Stomach (tissue), 9 donors: Measurements from ENCODE around the gene ERLEC1. TPM values are rescaled to one million over a fixed set of nuclear protein-coding genes. Genes with fewer than 3 reads are reported as not detected.

Experiments
- DNase-seq, 2 donors: peaks; one replicate each; pipeline versions ENCODE4 v3.0.0 to v3.0.0-alpha.2; 2013 to 2019
- H3K27ac ChIP-seq, 5 donors: fragments of 200-600 bp in 4 of 5; sonication (generic) in 4 of 5; one replicate each; pipeline ENCODE4 v1.5.1; 2013 to 2019; ENCODE audit warnings: mild to moderate bottlenecking in 1 of 5, moderate library complexity in 1 of 5
- H3K27me3 ChIP-seq, 3 donors: fragments of 200-600 bp; sonication (generic); one replicate each; pipeline ENCODE4 v1.5.1; 2017 to 2019; ENCODE audit warnings: mixed run types in 1 of 3
- H3K36me3 ChIP-seq, 4 donors: fragments of 200-600 bp; sonication (generic); 1 replicate in 3 of 4; 2 replicates in 1 of 4; pipeline ENCODE4 v1.5.1; 2016 to 2019
- H3K4me1 ChIP-seq, 4 donors: fragments of 200-600 bp; sonication (generic); one replicate each; pipeline ENCODE4 v1.5.1; 2016 to 2019
- H3K4me3 ChIP-seq, 4 donors: fragments of 200-600 bp; sonication (generic) in 3 of 4; one replicate each; pipeline ENCODE4 v1.5.1; 2016 to 2019; ENCODE audit warnings: mild to moderate bottlenecking in 1 of 4
- H3K9me3 ChIP-seq, 4 donors: fragments of 200-600 bp; sonication (generic); one replicate each; pipeline ENCODE4 v1.5.1; 2016 to 2019
- CTCF ChIP-seq, 7 experiments: fragments of 450-650 bp in 4 of 7; fragments of 200-600 bp in 3 of 7; sonication (generic) in 3 of 7; IDR thresholded peaks; one replicate each; pipeline ENCODE4 v1.5.1; 2016 to 2019; ENCODE audit warnings: antibody characterized with exemption in 7 of 7, control low read depth in 2 of 7, mild to moderate bottlenecking in 1 of 7
- EP300 ChIP-seq: sonication (generic); formaldehyde crosslinking; IDR thresholded peaks from one replicate; pipeline ENCODE4 v1.6.1; 2017; ENCODE audit warnings: antibody characterized with exemption
- POLR2A ChIP-seq, 4 donors: fragments of 450-650 bp; IDR thresholded peaks; one replicate each; pipeline ENCODE4 v1.6.1; 2016; ENCODE audit warnings: antibody characterized with exemption in 4 of 4, control low read depth in 2 of 4, mild to moderate bottlenecking in 1 of 4, moderate library complexity in 1 of 4
- POLR2AphosphoS5 ChIP-seq, 3 donors: sonication (generic); formaldehyde crosslinking; IDR thresholded peaks; one replicate each; pipeline ENCODE4 v1.6.1; 2016; ENCODE audit warnings: antibody characterized with exemption in 3 of 3
- WGBS, 5 donors: extraction: QIAGEN DNeasy Blood & Tissue Kit in 3 of 5; methylation state at CpG; one replicate each; pipeline versions ENCODE4 v1.1.5 to v1.1.7; 2013 to 2018; 5-methylcytosine and 5-hydroxymethylcytosine counted together
- intact Hi-C: fragments of 100-400 bp; cut with DNase I; formaldehyde crosslinking; loops from one replicate; pipeline ENCODE4 v1.15.1; 2023; ENCODE audit warnings: low total_unique reads
- polyA plus RNA-seq, 3 donors: library from polyadenylated mRNA; stranded (reverse); fragments of 200-250 nt; gene quantifications; one replicate each; pipeline ENCODE4 v1.2.3, GENCODE V29; 2013
- total RNA-seq, 5 donors: library from RNA; depleted of rRNA; stranded (reverse); fragments of >200 nt; gene quantifications; one replicate each; pipeline versions ENCODE4 v1.1.0 to v1.2.3, GENCODE V29; 2014 to 2016
- donor health status: healthy with polysubstance abuse.
- donor health status: Bipolar disorder and iron deficiency.
- donor health status: healthy.

Gene ERLEC1
- total and polyA plus RNA-seq, 8 donors = 7.0 to 225 (median 32.5) TPM

- WGBS, 5 donors = 2 to 3% (median 2%) methylated on average over 17 of the region's 17 CpGs
- DNase-seq = peak in 1 of 2 donors; percentile 35
- intact Hi-C loops = no loop called here
Observed at GRCh38 chr2:53787614-53788289, 908 bp downstream of the ERLEC1 start.

GRCh38 chr2:53793261-53793660, 6.4 kb downstream of the ERLEC1 start:
- Histone ChIP-seq H3K27ac (no peak overlapping the region), H3K4me3 (no peak overlapping the region), H3K36me3 (peaks cover 20 to 43% (median 40%) of the 10 kb centered on the region in 4 donors), H3K27me3 (no peaks in the 10 kb centered on the region), H3K9me3 (no peaks in the 10 kb centered on the region), H3K4me1 (peaks cover 4 to 42% (median 15%) of the 10 kb centered on the region in 4 donors)
- intact Hi-C loops = no loop called here
- no peak for TF ChIP-seq POLR2A (IDR thresholded peaks at IDR 0.05)
- TF ChIP-seq POLR2AphosphoS5 (IDR thresholded peaks at IDR 0.05) = no peak
- WGBS, 5 donors = 65 to 85% (median 73%) methylated on average over 3 of the region's 3 CpGs
- DNase-seq = no peak

More at GRCh38 chr2:53787614-53788289, 908 bp downstream of the ERLEC1 start:
- Histone ChIP-seq H3K36me3 (no peaks in the 10 kb centered on the region), H3K27ac (peak overlapping the region; percentile 78 to 90 (median 85)), H3K4me3 (peak overlapping the region; percentile 77 to 95 (median 85)), H3K27me3 (no peaks in the 10 kb centered on the region), H3K4me1 (peaks cover 22 to 64% (median 51%) of the 10 kb centered on the region in 4 donors), H3K9me3 (no peaks in the 10 kb centered on the region)
- TF ChIP-seq CTCF (IDR thresholded peaks at IDR 0.05) = no peak
- no peak for TF ChIP-seq EP300
- TF ChIP-seq POLR2A (IDR thresholded peaks at IDR 0.05) = no peak

- peaks cover 0 to 37% (median 10%) of the 10 kb centered on the region in 4 donors for H3K4me1 ChIP-seq
- intact Hi-C loops = no loop called here
- H3K36me3 ChIP-seq = peaks cover 22 to 49% (median 46%) of the 10 kb centered on the region in 4 donors
- DNase-seq = no peak
- WGBS, 5 donors = 62 to 71% (median 70%) methylated on average over 3 of the region's 3 CpGs
- no peaks in the 10 kb centered on the region for H3K9me3 ChIP-seq
- TF ChIP-seq POLR2AphosphoS5 (IDR thresholded peaks at IDR 0.05) = no peak
- TF ChIP-seq EP300 = no peak
- TF ChIP-seq POLR2A (IDR thresholded peaks at IDR 0.05) = no peak
- TF ChIP-seq CTCF (IDR thresholded peaks at IDR 0.05) = no peak
- no peaks in the 10 kb centered on the region for H3K27me3 ChIP-seq
- no peak overlapping the region for H3K27ac ChIP-seq
- H3K4me3 ChIP-seq = no peak overlapping the region
Observed at GRCh38 chr2:53793821-53794220, 7.0 kb downstream of the ERLEC1 start.

GRCh38 chr2:53801547-53801946, 14.7 kb downstream of the ERLEC1 start:
- TF ChIP-seq POLR2A (IDR thresholded peaks at IDR 0.05) = no peak
- TF ChIP-seq POLR2AphosphoS5 (IDR thresholded peaks at IDR 0.05) = no peak
- no peak for TF ChIP-seq EP300
- TF ChIP-seq CTCF (IDR thresholded peaks at IDR 0.05) = no peak
- peaks cover 29 to 99% (median 95%) of the 10 kb centered on the region in 4 donors for H3K36me3 ChIP-seq
- intact Hi-C loops = no loop called here
- no peak overlapping the region for H3K27ac ChIP-seq
- no peaks in the 10 kb centered on the region for H3K4me1 ChIP-seq
- DNase-seq = no peak
- no peaks in the 10 kb centered on the region for H3K27me3 ChIP-seq
- H3K9me3 ChIP-seq = no peaks in the 10 kb centered on the region
- no peak overlapping the region for H3K4me3 ChIP-seq

- TF ChIP-seq EP300 = no peak
- no peak for TF ChIP-seq POLR2AphosphoS5 (IDR thresholded peaks at IDR 0.05)
- no peak for TF ChIP-seq POLR2A (IDR thresholded peaks at IDR 0.05)
- TF ChIP-seq CTCF (IDR thresholded peaks at IDR 0.05) = no peak
- H3K4me3 ChIP-seq = no peak overlapping the region
- H3K9me3 ChIP-seq = no peaks in the 10 kb centered on the region
- no peak for DNase-seq
- peaks cover 29 to 100% (median 96%) of the 10 kb centered on the region in 4 donors for H3K36me3 ChIP-seq
- no peaks in the 10 kb centered on the region for H3K27me3 ChIP-seq
- H3K4me1 ChIP-seq = no peaks in the 10 kb centered on the region
- WGBS, 5 donors = 70 to 84% (median 76%) methylated on average over 7 of the region's 7 CpGs
- intact Hi-C loops = no loop called here
- H3K27ac ChIP-seq = no peak overlapping the region
Observed at GRCh38 chr2:53802617-53803151, 15.8 kb downstream of the ERLEC1 start.
